ENCODE measurements around the gene PRTN3.
"Not testable (repeated sequence)": the region's sequence is repeated elsewhere in the genome, so short reads cannot be mapped to it uniquely, and the experiment has no call there.

The PRTN3 gene

GRCh38 chr19:816500-816857, 24.3 kb upstream of the PRTN3 start:
- DNase-seq, result no peak

DNA sequence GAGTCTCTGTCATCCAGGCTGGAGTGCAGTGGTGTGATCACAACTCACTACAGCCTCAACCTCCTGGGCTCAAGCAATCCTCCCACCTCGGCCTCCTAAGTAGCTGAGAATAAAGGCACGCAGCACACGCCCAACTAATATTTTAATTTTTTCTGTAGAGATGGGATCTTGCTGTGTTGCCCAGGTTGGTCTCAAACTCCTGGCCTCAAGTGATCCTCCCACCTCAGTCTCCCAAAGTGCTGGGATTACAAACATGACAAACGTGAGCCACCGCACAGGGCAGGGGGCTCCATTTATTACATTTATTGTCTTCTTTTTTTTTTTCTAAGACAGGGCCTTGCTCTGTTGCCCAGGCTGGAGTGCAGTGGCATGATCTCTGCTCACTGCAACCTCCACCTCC, 20.6 kb upstream of the PRTN3 start:
- DNase-seq, result not testable (repeated sequence)

DNA sequence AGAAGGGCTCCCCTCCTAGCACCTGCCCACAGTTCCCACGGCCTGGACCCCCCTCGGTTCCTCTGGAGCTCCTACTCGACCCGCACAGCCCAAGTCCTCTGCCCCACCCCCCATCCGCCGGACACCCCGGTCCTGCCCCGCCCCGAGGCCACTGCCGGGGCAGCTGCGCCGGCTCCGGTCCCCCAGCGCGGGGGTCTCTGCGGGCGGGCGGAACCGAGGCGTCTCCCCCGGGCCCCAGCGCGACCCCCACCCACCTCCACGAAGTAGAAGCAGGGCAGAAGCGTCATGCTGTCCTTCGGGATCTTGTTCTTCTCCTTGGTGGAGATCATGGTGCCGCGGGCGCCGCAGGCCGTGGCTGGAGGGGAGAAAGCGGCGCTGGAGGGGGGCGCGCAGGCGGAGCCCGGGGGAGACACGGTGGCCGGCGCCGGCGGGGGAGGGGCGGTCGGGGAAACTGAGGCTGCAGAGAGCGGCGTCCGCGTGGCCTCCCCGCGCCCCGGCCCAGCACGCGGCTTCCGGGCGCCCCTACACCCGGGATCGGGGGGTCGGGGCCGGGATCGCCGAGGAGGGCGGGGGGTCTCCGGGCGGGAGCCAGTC, 19.5 kb upstream of the PRTN3 start:
- DNase-seq, result no peak

GRCh38 chr19:821825-822503, 18.8 kb upstream of the PRTN3 start, which contains the start of gene PLPPR3:
Gene PLPPR3, minus strand, starts transcription at chr19:821955. Its CDS starts 396 bp downstream, at chr19:821559.
- no peak for DNase-seq

GRCh38 chr19:823565-824121, 17.2 kb upstream of the PRTN3 start:
- no peak for DNase-seq

- no peak for DNase-seq
Measured at GRCh38 chr19:824885-825284, 15.9 kb upstream of the PRTN3 start.

DNA sequence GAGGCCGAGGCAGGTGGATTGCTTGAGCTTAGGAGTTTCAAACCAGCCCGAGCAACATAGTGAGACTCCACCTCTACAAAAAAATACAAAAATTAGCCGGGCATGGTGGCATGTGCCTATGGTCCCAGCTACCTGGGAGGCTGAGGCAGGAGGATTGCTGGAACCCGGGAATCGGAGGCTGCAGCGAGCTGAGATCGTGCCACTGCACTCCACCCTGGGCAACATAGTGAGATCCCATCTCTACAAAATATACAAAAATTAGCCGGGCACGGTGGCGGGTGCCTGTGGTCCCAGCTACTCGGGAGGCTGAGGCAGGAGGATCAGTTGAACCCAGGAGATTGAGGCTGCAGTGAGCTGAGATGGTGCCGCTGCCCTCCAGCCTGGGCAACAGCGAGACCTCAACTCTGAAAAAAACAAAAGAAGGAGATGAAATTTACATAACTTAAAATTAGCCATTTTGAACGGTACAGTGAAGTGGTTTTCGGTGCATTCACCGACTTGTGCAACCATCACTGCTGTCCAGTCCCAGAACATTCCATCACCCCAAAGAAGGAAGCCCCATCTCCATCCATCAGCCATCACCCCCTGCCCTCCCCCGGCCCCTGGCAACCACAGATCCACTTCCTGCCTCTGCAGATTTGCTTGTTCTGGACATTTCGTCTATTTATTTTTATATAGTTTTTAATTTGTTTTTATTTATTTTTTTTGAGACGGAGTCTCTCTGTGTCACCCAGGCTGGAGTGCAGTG, 14.7 kb upstream of the PRTN3 start:
- DNase-seq, result no peak

DNA sequence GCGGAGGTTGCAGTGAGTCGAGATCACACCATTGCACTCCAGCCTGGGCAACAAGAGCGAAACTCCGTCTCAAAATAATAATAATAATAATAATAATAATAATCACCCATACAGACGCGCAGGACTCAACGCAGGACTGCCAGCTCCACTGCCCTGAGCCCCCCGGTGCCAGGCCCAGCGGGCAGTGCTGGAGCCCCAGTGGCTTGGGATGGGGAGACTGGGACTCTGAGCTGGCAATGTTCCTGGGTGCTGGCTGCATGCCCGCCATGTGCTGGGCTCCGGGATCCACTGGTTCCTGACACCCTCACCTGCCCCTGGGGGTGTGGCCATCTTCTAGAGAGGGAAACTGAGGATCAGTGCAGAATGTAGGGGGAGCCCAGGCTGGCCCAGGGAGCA, 13.5 kb upstream of the PRTN3 start:
- no peak for DNase-seq

- no peak for DNase-seq
Measured at GRCh38 chr19:827710-828321, 13.0 kb upstream of the PRTN3 start, which contains the start of gene AZU1. Gene AZU1, plus strand, starts transcription at chr19:827837. Its CDS starts 10 bp downstream, at chr19:827847.

DNA sequence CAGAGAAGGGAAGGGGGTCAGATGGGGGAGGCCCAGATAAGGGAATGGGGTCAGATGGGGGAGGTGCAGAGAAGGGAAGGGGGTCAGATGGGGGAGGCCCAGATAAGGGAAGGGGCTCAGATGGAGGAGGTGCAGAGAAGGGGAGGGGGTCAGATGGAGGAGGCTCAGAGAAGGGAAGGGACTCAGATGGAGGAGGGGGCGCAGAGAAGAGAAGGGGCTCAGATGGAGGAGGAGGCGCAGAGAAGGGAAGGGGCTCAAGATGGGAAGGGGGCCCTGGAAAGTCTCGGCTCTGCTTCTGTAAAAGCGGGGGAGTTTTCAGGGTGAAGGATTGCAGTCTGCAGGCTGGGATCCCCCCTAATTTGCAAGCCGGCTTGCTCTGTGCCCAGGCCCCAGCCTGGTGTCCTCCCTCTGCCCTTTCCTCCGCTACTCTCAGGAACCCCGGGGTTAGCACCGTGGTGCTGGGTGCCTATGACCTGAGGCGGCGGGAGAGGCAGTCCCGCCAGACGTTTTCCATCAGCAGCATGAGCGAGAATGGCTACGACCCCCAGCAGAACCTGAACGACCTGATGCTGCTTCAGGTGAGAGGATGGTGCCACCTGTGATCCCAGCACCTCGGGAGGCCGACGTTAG, 11.6 kb upstream of the PRTN3 start:
- no peak for DNase-seq

DNA sequence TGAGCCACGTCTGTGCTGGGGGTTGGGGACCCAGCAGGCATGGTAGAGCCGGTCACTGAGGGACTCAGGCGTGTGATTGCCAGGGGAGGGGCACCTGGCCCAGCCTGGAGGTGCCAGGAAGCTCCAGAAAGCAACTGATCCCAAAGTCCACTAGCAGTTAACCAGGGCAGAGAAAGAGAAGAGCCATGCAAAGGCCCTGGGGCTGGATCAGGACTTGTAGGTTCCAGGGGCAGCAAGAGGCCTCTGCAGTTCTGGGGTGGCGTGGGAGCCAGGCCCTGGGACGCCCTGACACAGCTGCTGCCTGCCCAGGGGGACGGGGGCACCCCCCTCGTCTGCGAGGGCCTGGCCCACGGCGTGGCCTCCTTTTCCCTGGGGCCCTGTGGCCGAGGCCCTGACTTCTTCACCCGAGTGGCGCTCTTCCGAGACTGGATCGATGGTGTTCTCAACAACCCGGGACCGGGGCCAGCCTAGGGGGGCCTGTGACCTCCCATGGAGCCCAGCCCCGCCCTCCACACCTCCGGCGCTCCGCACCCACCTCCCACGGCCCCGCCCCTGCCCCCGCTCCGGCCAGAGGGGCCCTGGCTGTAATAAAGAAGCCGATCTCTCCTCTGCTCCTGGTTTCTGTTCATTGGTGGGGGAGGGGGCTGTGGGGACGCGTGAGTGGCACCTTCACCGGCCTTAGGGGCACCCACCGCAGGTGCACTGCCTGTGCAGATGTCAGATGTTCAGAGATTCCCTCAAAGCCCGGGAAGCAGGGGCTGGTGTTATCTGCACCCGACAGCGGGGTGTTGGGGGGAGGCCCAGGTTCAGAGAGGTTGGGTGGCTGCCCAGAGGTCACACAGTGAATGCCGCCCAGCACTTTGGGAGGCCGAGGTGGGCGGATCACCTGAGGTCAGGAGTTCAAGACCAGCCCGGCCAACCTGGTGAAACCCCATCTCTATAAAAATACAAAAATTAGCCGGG, 9.1 kb upstream of the PRTN3 start:
- no peak for DNase-seq

DNA sequence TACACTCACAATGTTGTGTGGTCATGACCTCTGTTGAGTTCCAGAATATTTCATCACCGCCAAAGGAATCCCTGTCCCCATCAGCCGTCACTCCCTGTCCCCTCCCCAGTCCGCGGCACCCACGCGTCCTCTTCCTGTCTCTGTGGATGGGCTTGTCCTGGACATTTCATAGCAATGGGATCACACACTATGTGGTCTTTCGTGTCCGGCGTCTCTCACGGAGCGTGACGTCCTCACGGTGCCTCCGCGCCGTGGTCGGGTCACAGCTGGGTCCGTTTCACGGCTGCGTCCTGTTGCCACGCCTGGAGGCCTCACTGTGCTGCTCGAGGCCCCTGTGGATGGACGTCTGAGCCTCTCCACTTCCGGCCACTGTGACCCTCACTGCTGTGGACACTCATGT, 6.6 kb upstream of the PRTN3 start:
- DNase-seq, result no peak

GRCh38 chr19:835210-835810, 5.5 kb upstream of the PRTN3 start:
- DNase-seq, result no peak

GRCh38 chr19:842802-843179, 2.0 kb downstream of the PRTN3 start:
- not testable (repeated sequence) for DNase-seq

DNA sequence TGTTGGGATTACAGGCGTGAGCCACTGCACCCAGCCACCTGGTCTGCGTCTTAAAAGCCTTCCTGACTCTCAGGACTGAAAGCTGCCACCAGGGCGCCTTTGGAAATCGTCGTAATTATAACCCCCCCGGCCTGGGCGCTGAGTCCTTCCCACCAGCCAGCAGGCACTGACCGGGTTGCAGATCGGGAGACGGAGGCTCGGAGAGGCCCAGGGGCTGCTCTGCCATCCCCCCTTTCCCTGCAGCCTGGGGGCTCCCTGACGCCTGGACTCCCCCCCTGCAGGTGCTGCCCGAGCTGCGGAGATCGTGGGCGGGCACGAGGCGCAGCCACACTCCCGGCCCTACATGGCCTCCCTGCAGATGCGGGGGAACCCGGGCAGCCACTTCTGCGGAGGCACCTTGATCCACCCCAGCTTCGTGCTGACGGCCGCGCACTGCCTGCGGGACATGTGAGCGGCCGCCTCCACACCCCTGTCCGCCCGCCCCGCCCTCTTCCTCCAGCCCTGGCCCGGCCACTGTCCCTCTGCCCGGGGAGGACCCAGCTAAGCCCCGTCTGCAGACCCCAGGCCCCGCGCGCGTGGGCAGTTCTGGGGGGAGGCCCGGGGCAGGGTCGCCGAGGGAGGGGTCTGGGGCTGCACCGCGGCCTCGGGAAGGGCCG, 2.5 kb downstream of the PRTN3 start:
- no peak for DNase-seq

- no peak for DNase-seq
Measured at GRCh38 chr19:843836-844545, 3.2 kb downstream of the PRTN3 start.

- DNase-seq, result no peak
Measured at GRCh38 chr19:844546-844971, 3.8 kb downstream of the PRTN3 start.

DNA sequence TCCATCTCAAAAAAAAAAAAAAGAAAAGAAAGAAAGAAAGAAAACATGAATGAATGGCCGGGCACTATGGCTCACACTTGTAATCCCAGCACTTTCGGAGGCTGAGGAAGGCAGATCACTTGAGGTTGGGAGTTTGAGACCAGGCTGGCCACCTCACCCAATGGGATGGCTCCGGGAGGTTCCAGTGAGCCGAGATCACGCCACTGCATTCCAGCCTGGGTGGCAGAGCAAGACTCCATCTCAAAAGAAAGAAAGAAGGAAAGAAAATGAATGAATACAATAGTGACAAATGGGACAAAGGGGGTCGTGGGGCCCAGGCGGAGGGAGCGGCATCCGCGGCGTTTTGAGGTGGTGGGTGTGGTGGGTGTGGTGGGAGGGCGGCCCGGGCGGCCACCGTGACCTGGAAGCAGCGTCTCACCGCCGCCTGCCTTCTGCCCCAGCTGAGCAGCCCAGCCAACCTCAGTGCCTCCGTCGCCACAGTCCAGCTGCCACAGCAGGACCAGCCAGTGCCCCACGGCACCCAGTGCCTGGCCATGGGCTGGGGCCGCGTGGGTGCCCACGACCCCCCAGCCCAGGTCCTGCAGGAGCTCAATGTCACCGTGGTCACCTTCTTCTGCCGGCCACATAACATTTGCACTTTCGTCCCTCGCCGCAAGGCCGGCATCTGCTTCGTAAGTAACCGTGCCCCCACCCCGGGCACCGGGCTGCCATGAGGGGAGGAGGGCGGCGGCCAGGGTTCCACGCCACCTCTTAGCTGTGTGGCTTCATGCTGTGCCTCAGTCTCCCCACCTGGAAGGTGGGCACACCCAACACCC, 5.1 kb downstream of the PRTN3 start:
- no peak for DNase-seq

DNA sequence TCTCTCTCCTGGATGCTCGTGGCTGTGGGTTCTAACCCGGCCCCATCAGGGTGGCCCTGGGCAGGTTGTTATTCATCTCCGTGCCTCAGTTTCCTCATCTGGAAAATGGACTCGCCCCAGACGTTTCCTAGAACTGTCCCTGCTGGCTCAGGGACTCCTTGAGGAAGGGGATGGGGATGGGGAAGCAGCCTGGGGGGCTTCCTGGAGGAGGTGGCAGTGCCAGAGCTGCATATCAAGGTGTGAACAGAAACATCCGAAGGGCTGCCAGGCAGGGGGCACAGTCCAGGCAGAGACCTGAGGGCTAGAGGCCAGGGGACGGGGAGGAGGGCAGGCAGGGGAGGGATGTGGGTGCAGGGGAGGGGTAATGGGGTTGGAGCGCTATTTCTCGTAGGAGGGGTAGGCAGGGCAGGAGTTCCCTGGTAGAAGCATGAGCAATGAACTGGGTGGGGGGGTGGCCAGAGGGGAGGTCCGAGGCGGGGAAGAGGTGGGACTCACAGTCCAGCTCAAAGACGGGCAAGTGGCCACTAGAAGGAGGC, 7.7 kb downstream of the PRTN3 start:
- DNase-seq, result no peak

All from NCI-H1105 (cell line).